Activated CD4-positive, CD25-positive, alpha-beta regulatory T cell treated with anti-CD3 and anti-CD28 coated beads, Interleukin-2, amount 50 U/mL, for 24 hours (primary cell): ENCODE measurements around the gene SCML2.
"Not testable (repeated sequence)": the region's sequence is repeated elsewhere in the genome, so short reads cannot be mapped to it uniquely, and the experiment has no call there.

Source experiments
- ATAC-seq, 2 donors: fragments of 150-1000 bp; cut with Tn5 transposase; one replicate each; pipeline ENCODE4 v1.10.0; 2021; ENCODE audit warnings: mild to moderate bottlenecking in 1 of 2, moderate library complexity in 1 of 2

The SCML2 gene

GRCh38 chrX:18271309-18271708 is 83.2 kb downstream of the SCML2 start:
- ATAC-seq = no peak

DNA sequence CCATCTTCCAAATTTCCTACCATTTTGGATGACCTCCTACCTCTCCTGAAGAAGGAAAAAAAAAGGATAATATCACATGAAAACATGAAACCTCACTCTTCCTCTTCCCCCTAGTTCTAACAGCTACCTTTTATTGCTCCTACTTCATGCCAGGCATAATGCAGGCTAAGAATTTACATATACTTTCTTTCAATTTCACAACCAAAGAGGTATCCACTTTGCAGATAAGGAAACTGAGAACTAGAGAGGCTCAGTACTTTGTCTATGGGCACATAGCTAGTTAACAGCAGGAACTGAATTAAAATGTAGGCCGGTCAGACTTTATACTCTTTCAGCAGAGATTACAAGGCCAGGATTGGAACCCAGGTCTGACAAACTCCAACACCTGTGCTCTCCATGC is 99.4 kb downstream of the SCML2 start:
- ATAC-seq = no peak

- ATAC-seq = no peak
Observed at GRCh38 chrX:18252644-18253359, 101.7 kb downstream of the SCML2 start.

DNA sequence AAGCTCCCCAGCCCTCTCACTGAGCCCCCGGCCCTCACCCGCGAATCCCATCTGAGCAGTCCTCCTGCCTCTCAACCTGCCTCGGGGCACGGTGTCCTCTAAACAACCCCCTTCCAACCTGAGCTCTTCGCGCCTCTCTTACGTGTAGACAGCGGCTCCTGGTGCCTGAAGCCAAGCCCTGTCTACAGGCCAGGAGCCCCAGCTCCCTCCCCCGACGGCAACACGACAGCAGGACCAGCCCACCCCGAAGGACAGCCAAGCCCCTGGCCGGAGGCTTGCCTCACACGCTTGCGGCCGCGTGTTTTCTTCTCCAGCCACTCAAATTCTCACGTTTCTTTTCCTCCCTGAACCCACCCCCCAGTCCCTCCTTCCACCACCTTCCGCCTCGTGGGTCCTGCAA is 124.8 kb downstream of the SCML2 start:
- ATAC-seq = not testable (repeated sequence)

GRCh38 chrX:18228069-18228468 is 126.4 kb downstream of the SCML2 start:
- ATAC-seq = no peak

- ATAC-seq = no peak
Observed at GRCh38 chrX:18227458-18227857, 127.0 kb downstream of the SCML2 start.

DNA sequence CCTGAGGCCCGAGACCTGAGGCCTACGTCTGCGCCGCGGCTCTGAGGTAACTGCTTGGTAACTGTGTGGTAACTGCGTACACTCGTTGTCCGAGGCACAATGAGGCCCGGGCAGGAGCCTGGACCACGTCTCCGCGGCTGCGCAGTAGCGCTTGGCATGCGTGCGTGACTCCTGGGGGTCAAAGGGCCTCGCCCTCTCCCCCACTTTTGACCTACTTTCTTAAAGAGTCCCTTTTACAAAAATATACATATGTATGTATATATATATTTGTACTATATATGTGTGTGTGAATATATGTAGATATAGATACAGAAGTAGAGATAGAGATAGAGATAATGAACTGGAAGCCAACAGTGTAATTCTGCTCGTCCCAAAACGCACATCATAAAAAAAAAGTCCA is 133.7 kb downstream of the SCML2 start, which contains the start of gene BEND2:
Gene BEND2 (minus strand): TSS at position 101 of the 400 bp plus-strand sequence. CDS start 136 bp downstream, outside the sequence.
- no peak for ATAC-seq

GRCh38 chrX:18210470-18210869 is 144.0 kb downstream of the SCML2 start:
- ATAC-seq = no peak

DNA sequence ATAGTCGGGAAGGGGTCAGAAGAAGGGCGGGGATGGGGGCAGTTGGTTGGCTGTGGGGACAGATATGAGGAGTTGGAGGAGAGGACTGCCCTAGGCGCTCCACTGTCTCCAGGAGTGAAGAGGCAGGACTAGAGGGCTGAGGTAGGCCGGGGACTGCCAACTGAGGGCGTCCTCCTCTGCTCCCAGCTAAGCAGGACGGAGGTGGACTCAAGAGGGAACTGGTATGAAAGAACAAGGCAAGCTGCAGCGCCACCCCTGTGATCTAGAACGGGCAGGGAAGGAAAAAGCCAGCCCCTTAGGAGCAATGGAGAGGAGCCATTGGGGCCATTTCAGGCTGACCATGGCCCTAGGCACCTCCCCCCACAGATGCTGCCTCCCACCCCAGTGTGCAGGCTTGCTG is 147.8 kb downstream of the SCML2 start:
- ATAC-seq = no peak

- no peak for ATAC-seq
Observed at GRCh38 chrX:18203631-18204030, 150.9 kb downstream of the SCML2 start.

DNA sequence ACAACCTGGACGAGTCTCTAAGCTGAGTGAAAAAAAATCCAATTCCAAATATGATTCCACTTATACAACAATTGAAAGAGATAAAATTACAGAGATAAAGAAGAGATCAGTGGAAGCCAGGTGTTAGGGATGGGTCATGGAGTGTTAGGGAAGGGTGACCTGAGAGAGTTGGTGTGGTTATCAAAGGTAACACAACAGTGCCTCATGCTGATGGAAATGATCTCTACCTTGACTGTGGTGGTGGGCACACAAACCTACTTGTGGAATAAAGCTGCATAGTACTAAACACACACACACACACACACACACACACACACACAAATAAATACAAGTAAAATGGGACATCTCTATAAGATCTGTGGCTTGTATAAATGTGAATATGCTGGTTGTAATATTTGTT is 159.8 kb downstream of the SCML2 start:
- ATAC-seq = no peak
